HG03378 (cell line): Measurements from ENCODE around the gene MYH4.

Experiments used
- ATAC-seq: cut with Tn5 transposase; IDR thresholded peaks from one replicate; pipeline ENCODE4 v1.9.1; 2021; ENCODE audit warnings: mild to moderate bottlenecking, moderate library complexity; ENCODE audit not compliant: unreplicated experiment

Gene MYH4

DNA sequence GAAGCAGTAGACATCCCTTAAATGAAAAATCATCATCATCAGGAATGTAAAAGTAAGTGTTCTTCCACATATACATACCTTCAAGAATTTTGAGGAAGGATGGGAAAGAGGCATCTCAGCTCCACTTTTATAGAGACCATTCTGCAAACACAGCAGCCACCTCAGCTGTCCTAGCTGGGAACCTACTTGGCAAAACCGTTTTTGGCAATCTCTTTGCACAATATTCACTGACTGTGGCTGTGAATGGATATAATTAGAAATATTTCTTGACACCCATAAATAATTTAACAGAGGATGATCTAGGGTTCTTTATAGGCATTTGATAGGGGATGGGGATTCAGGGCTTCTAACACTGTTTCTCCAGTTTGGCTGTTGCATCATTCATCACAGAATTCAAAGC is at the start of gene MYH4:
Gene MYH4 (minus strand): TSS at position 101 of the 400 bp plus-strand sequence. CDS start 2,814 bp downstream, outside the sequence.
- no peak for ATAC-seq

DNA sequence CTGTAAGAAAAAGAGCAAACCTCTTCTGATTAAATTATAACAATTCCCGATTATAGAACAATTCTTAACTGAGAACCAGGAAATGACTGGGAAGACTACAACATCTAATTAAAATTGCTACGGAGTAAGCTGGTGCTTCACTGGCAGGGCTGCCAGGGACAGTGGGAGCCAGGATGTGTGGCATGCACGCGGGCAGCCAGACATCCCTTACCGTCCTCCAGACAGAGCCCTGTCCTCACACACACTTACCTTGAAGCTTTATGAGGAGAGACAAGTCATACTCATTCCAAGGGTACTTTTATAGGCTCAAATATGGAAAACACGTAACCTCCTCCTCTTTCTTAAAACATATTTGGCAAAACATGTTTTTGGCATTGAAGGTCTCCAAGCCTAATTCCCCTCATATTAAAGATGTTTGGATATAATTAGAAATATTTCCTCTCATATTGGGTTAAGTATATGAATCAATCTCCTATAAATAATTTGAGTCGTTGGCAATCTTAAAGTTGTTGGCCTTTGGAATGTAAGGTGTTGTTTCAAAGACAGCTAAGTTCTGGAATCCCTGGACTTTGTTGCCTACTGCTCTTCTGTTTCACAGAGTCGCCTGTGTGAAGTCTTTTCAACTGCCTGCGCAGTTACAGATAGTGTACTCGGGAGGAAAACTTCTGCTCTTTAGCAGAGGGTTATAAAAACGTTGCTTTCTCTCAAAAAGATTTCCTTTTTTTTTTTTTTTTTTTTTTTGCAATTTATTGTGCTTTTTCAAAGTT is 49.1 kb upstream of the MYH4 start, which contains the start of gene MYH1:
Gene MYH1 (minus strand): TSS at position 272 of the 767 bp plus-strand sequence. CDS start 1,900 bp downstream, outside the sequence.
- no peak for ATAC-seq

- no peak for ATAC-seq
Observed at GRCh38 chr17:10516638-10517037, 47.3 kb upstream of the MYH4 start.

GRCh38 chr17:10516065-10516464 is 46.7 kb upstream of the MYH4 start:
- ATAC-seq = no peak

DNA sequence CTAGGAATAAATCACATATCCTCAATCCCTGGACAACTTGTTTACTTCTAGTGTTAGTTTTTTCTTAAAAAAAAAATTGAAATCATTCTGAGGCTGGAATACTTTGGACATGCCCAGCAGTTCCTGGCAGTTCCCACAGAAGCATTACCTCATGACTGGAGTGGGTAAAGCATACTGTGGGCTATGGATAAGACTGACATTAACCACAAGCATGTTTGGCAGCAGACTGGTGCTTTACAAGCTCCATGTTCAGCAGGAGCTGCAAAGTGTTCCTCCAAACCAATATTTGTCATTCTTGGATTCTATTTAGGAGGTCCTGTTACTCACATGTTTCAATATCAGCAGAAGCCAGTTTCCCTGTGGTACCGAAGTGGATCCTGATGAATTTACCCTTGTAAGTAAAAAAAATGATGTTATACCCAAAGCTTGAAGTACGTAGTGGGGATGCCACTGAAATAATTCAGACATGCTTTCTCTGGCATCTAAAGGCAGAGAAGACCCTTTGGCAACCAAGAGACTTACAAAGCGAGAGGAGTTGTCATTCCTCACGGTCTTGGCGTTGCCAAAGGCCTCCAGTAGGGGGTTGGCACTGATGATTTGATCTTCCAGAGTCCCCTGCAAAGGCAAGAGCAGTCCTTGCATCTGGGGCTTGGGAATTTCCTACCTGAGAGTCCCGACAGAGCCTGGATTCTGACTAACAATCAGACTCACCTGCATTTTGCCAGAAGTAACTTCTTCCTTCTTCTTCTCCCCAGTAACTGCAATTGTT is 44.1 kb upstream of the MYH4 start:
- no peak for ATAC-seq

DNA sequence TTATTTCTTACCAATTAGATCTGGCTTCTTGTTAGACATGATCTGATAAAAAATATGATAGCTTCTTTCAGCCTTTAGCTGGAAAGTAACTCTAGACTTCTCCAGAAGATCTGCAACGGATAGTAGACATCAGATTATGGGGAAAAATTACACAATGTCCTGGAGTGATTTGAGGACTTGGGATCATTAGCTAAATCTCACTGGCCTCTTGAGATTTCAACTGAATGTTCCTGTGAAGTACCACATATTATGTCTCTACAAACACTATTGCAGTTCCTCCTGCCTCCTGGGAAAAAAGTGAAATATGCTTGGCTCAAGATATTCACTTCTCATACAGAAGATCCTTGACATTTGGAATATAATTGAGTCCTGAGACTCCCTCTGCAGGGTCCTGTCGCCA is 43.5 kb upstream of the MYH4 start:
- no peak for ATAC-seq

DNA sequence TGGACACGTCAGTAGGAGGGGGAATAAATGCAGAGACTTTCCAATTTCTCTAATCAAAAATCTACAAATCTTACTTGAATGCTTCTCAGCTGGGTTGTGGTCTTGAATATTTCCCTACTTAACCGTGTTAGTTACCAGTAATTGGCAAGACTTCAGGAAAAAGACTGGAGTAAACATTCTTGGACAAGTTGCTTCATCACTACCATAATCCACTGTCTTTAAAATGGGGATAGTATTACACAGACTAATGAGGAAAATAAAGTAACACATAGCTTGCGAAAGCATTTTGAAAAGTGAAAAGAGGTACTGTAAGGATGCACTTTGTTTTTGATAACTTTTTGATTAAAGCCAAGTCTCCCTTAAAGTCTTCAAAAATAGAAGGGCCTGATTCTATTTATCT is 30.6 kb upstream of the MYH4 start:
- ATAC-seq = no peak

DNA sequence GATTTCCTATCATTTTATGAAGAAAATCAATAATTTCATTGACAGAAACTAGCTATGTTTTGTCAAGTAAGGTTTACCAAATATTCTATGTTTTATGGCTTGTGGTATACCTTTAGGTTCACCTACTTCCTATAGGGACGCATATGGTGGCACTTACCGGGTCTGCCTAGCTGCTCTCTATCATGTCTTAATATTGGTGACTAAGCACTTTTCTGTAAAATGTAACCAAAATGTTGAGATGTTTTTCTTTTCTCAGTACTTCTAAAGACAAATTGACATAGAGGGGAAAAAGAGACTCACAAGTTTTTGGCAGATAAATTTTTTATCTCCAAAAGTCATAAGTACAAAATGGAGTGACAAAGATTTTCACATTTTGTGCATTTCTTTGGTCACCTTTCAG is 22.6 kb upstream of the MYH4 start:
- no peak for ATAC-seq

GRCh38 chr17:10482252-10482651 is 12.9 kb upstream of the MYH4 start:
- no peak for ATAC-seq

DNA sequence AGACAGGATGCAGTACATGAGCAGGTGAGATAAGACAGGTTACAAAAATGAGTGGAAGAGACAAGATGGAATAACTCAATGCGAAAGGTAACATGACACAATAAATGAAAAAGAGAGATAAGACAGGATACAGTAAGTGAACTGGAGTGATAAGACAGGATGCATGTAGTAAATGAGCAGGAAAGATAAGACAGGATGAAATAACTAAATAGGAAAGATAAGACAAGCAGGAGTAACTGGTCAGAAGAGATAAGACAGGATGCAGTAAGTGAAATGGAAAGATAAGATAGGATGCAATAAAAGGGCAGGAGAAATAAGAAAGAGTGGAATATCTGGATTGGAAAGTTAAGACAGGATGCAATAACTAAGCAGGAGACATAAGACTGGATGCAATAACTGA is 8.3 kb upstream of the MYH4 start:
- ATAC-seq = no peak

DNA sequence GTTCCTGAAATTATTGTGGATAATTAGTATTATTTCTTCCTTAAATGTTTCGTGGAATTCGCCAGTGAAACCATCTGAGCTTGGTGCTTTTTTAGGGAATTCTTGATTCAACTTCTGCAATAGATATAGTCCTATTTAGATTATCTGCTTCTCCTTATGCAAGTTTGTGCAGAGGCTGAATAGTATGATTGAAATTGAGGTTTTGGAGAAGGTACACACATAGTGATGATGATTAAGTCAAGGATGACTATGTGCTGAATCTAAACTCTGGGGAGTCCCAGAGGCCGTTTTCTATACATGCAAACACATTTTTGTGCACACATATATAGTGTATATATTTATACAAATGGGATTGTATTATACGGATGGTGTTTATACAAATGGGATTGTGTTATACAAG is 5.2 kb upstream of the MYH4 start:
- no peak for ATAC-seq

GRCh38 chr17:10471858-10472257 is 2.5 kb upstream of the MYH4 start:
- ATAC-seq = no peak

- no peak for ATAC-seq
Observed at GRCh38 chr17:10463402-10463801, 6.0 kb downstream of the MYH4 start.

- ATAC-seq = no peak
Observed at GRCh38 chr17:10460062-10460461, 9.3 kb downstream of the MYH4 start.

DNA sequence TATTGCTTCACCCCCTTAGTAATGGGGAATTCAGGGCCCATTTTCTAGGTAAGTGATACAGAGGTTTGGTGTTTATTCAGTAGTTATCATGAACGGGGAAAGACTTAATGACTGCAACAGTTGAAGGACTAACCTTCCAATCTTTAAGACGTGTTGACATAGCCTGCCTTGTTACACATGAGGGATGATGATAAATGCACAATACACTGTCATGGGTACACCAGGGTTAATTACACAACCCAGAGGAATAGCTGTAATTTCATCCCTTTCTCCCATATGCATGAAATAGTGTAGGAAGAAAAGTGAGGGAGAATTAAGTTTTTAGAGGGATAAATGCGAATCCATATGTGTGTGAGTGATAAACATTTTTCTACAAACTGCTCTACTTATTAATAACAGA is 10.7 kb downstream of the MYH4 start:
- ATAC-seq = no peak

GRCh38 chr17:10457952-10458351 is 11.4 kb downstream of the MYH4 start:
- no peak for ATAC-seq

- ATAC-seq = no peak
Observed at GRCh38 chr17:10447026-10447931, 22.1 kb downstream of the MYH4 start.

DNA sequence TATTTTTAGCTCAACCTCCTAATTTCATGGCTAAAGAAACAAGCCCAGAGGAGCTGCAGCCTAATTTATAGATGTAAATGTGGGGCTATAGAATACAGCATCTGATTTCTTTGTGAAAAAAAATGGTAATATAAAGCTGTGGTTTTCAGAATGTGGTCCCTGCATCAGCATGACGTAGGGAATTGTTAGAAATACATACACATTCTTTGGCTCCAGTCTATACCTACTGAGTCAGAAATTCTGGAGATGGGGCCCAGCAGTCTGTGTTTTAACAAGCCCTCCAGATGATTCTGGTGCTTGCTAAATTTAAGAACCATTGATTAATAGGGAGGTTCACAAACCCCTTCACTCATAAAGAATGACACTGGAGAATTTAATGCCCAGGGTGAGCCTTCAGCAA is 29.5 kb downstream of the MYH4 start:
- ATAC-seq = no peak

- ATAC-seq = no peak
Observed at GRCh38 chr17:10435096-10435495, 34.3 kb downstream of the MYH4 start.

DNA sequence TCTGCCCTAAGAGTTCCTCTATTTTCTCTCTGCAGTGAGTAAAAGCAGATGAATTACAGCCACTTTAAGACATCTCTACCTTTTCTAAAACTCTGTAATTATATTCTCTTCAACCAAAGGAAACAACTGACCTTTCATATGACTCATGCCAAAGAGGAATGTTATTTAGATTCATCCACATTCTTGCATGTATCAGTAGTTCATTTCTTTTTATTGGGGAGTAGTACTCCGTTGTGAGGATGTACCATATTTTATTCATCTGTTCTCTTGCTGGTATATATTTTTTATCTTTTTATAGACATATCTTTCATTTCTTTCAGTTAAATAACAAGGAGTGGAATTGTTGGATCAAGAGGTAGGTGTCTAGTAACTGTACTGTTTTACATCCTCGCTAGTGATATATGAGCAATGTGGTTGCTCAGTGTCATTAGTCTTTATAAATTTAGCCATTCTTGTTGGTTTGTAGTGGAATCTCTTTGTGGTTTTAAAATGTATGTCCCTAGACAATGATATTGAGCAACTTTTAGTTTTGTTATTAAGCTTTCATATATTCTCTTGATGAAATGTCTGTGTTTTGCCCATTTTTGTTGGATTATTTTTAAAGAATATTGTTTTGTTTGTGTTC is 39.8 kb downstream of the MYH4 start:
- no peak for ATAC-seq

- ATAC-seq = no peak
Observed at GRCh38 chr17:10428781-10429180, 40.6 kb downstream of the MYH4 start.
